Lung (tissue), 16 donors: ENCODE measurements around the gene VPREB1. TPM values are rescaled to one million over a fixed set of nuclear protein-coding genes. Genes with fewer than 3 reads are reported as not detected.

Experiments used
- ATAC-seq: fragments of 200-7000 bp; cut with Tn5 transposase; one replicate; pipeline ENCODE4 v1.9.1; 2020; ENCODE audit warnings: moderate number of reproducible peaks; ENCODE audit not compliant: insufficient read depth, low FRiP score
- DNase-seq, 3 donors: peaks; one replicate each; pipeline ENCODE4 v3.0.0-alpha.2; 2013 to 2017
- H3K27ac ChIP-seq, 2 donors: one replicate each; pipeline ENCODE4 v1.5.1; 2013; ENCODE audit warnings: mild to moderate bottlenecking in 2 of 2, moderate library complexity in 2 of 2, control low read depth in 1 of 2, inconsistent platforms in 1 of 2, low read depth in 1 of 2, low read length in 1 of 2
- H3K27me3 ChIP-seq, 3 donors: one replicate each; pipeline ENCODE4 v1.5.1; 2013; ENCODE audit warnings: low read length in 2 of 3; ENCODE audit not compliant: control insufficient read depth in 3 of 3, insufficient read depth in 3 of 3
- H3K36me3 ChIP-seq, 4 donors: one replicate each; pipeline ENCODE4 v1.5.1; 2013; ENCODE audit warnings: low read length in 4 of 4, mild to moderate bottlenecking in 1 of 4, moderate library complexity in 1 of 4; ENCODE audit not compliant: control insufficient read depth in 4 of 4, insufficient read depth in 4 of 4
- H3K4me1 ChIP-seq, 5 donors: one replicate each; pipeline ENCODE4 v1.5.1; 2013; ENCODE audit warnings: low read length in 5 of 5, mild to moderate bottlenecking in 2 of 5, moderate library complexity in 1 of 5; ENCODE audit not compliant: control insufficient read depth in 5 of 5, insufficient read depth in 5 of 5
- H3K4me3 ChIP-seq: one replicate; pipeline ENCODE4 v1.5.1; 2013; ENCODE audit warnings: mild to moderate bottlenecking, control low read depth, moderate library complexity
- H3K9ac ChIP-seq, 2 donors: one replicate each; pipeline ENCODE4 v1.5.1; 2013; ENCODE audit warnings: low read length in 2 of 2, control low read depth in 1 of 2; ENCODE audit not compliant: insufficient read depth in 1 of 2
- H3K9me3 ChIP-seq, 4 donors: one replicate each; pipeline ENCODE4 v1.5.1; 2013; ENCODE audit warnings: low read length in 3 of 4, mild to moderate bottlenecking in 1 of 4, moderate library complexity in 1 of 4; ENCODE audit not compliant: control insufficient read depth in 4 of 4, insufficient read depth in 3 of 4
- WGBS, 2 donors: extraction: QIAGEN DNeasy Blood & Tissue Kit; methylation state at CpG; one replicate each; pipeline ENCODE4 v1.1.7; 2013; 5-methylcytosine and 5-hydroxymethylcytosine counted together
- long read RNA-seq, 5 donors: transcript quantifications; one replicate each; lab custom pipeline, GENCODE V29; 2026
- polyA plus RNA-seq, 2 donors: library from polyadenylated mRNA; stranded (reverse); fragments of 200-250 nt; gene quantifications; one replicate each; pipeline ENCODE4 v1.2.1, GENCODE V29; 2013
- total RNA-seq, 2 donors: library from RNA; depleted of rRNA in 1 of 2; stranded (reverse); fragments of >200 nt in 1 of 2; gene quantifications; one replicate each; pipeline ENCODE4 v1.2.1, GENCODE V29; 2014 to 2021
- TF ChIP-seq, protein P1 (sequence below): IDR thresholded peaks from 2 replicates; pipeline ENCODE4 v1.5.1; 2012; ENCODE audit warnings: mild to moderate bottlenecking; ENCODE audit errors: control extremely low read depth, extremely low read depth
- donor health status: control.
- donor health status: control.
- donor health status: Bipolar disorder and iron deficiency.
- donor health status: healthy.
- donor health status: DM: yes; HTN: yes; CAD: no.

VPREB1 gene, protein sequence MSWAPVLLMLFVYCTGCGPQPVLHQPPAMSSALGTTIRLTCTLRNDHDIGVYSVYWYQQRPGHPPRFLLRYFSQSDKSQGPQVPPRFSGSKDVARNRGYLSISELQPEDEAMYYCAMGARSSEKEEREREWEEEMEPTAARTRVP
- total RNA-seq: not detected
- under 1 TPM in 1 of 2 donors, not detected in 1; 0.11 TPM for polyA plus RNA-seq
- long read RNA-seq, donor 1: 0 reads
- long read RNA-seq, donor 2, partial matches to known transcripts: 0 of 1 reads
- long read RNA-seq, donor 2, other reads (novel, unspliced or antisense): 0 of 1 reads
- long read RNA-seq, donor 3: 0 reads
- long read RNA-seq, donor 4: 0 reads
- long read RNA-seq, donor 5, partial matches to known transcripts: 0 of 1 reads
- long read RNA-seq, donor 5, other reads (novel, unspliced or antisense): 0 of 1 reads

DNA sequence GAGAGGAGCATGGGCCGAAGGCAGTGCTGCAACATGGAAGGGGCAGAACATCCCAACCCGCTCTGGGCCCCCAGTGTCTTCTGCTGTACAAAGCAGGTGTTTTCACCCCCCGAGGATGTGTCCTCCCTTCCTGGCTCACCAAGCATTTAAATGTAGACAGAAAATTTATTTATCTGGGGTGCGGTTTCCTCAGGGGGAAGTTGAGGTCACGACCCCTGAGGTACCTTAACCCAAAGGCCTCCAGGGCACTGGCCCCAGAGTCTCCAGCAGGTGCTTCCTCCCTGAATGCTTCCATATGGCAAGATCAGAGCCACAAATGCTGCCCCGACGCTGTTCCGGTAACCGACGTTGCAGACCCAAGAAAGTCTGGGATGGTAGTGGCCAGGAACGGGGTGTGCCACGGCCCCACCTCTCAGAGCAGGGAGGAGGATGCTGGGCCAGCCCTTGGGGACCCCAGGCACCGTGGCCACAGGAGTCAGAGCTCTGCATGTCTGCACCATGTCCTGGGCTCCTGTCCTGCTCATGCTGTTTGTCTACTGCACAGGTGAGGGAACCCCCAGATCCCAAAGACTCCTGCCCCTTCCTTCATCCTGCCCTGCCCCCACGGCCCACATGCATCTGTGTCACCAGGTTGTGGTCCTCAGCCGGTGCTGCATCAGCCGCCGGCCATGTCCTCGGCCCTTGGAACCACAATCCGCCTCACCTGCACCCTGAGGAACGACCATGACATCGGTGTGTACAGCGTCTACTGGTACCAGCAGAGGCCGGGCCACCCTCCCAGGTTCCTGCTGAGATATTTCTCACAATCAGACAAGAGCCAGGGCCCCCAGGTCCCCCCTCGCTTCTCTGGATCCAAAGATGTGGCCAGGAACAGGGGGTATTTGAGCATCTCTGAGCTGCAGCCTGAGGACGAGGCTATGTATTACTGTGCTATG is at the start of gene VPREB1:
VPREB1 (plus strand) TSS at position 471 of the 935 bp plus-strand sequence; CDS start at position 499, 28 bp downstream.
- Histone ChIP-seq H3K4me1 (peaks cover 0 to 3% (median 0%) of the 10 kb centered on the region in 5 donors), H3K4me3 (no peak within 1 kb of the TSS), H3K9ac (no peak within 1 kb of the TSS), H3K36me3 (no peaks in the 10 kb centered on the region), H3K27ac (no peak within 1 kb of the TSS), H3K9me3 (peaks cover 0 to 3% (median 0%) of the 10 kb centered on the region in 4 donors), H3K27me3 (peaks cover 0 to 9% (median 0%) of the 10 kb centered on the region in 3 donors)
- 33 to 55% methylated on average over 25 of the region's 25 CpGs for WGBS, 2 donors
- DNase-seq: no peak
- ATAC-seq: no peak
- TF ChIP-seq, protein P1, sequence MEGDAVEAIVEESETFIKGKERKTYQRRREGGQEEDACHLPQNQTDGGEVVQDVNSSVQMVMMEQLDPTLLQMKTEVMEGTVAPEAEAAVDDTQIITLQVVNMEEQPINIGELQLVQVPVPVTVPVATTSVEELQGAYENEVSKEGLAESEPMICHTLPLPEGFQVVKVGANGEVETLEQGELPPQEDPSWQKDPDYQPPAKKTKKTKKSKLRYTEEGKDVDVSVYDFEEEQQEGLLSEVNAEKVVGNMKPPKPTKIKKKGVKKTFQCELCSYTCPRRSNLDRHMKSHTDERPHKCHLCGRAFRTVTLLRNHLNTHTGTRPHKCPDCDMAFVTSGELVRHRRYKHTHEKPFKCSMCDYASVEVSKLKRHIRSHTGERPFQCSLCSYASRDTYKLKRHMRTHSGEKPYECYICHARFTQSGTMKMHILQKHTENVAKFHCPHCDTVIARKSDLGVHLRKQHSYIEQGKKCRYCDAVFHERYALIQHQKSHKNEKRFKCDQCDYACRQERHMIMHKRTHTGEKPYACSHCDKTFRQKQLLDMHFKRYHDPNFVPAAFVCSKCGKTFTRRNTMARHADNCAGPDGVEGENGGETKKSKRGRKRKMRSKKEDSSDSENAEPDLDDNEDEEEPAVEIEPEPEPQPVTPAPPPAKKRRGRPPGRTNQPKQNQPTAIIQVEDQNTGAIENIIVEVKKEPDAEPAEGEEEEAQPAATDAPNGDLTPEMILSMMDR: no peak

DNA sequence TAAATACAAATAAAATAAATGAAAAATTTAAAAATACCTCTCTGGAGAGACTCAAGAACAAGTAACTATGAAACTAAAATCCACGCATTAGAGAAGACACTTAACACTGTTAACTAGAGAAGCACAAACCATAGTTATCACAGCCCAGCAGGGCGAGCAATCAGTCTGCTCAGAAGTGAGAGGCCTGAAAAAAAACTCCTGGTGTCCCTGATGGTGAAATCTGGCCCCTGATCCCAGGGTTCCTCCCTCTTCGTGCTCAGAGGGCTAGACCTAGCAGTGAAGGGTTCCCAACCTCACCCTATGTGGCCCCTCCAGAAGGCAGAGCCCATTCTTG is 49.7 kb upstream of the VPREB1 start:
- H3K36me3 ChIP-seq: no peaks in the 10 kb centered on the region
- no peak overlapping the region for H3K9ac ChIP-seq
- H3K27ac ChIP-seq: no peak overlapping the region
- no peak for ATAC-seq
- H3K27me3 ChIP-seq: peaks cover 0 to 4% (median 0%) of the 10 kb centered on the region in 3 donors
- H3K4me3 ChIP-seq: no peak overlapping the region
- H3K4me1 ChIP-seq: no peaks in the 10 kb centered on the region
- 43 to 46% methylated on average over 3 of the region's 3 CpGs for WGBS, 2 donors
- TF ChIP-seq, protein P1: no peak
- no peak for DNase-seq
- H3K9me3 ChIP-seq: no peaks in the 10 kb centered on the region

DNA sequence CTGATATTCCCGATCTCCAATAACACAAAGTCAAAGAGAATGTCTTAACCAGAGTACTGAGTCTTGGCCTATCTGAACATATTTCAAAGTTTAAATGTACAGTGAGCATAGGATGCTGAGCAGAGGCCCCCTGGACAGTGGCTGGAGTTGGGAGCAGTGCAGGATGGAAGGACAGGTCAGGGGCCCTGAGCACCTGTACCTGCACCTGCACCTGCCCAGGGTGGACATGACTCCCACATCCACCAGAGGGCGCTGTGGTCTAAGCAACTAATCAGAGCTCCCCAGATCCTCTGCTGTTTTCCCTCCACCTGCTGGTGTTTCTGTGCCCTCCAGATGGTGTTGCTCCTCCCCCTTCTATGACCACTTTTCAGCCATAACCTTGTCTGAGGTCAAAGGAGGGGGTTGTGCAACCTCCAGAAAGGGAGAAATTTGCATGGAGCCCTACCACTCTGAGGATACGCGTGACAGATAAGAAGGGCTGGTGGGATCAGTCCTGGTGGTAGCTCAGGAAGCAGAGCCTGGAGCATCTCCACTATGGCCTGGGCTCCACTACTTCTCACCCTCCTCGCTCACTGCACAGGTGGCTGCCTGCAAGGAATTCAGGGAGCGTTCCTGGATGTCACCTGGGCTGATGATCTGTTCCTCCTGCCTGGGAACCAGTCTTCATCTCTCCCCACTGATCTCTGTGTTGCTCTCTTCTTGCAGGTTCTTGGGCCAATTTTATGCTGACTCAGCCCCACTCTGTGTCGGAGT is 49.1 kb upstream of the VPREB1 start:
- Histone ChIP-seq H3K9ac (no peak overlapping the region), H3K36me3 (no peaks in the 10 kb centered on the region), H3K27ac (no peak overlapping the region), H3K4me3 (no peak overlapping the region), H3K4me1 (no peaks in the 10 kb centered on the region), H3K9me3 (no peaks in the 10 kb centered on the region), H3K27me3 (peaks cover 0 to 4% (median 0%) of the 10 kb centered on the region in 3 donors)
- ATAC-seq (no peak), DNase-seq (peak; percentile 30 to 59 (median 53))
- WGBS, 2 donors: 64 to 67% methylated on average over 7 of the region's 7 CpGs
- TF ChIP-seq, protein P1: peak; percentile 45
